ENCODE measurements around the gene FMNL2. TPM values are rescaled to one million over a fixed set of nuclear protein-coding genes. Genes with fewer than 3 reads are reported as not detected.

Gene FMNL2
- polyA plus RNA-seq, 1 donor from 2014 or later = 86.5 TPM

DNA sequence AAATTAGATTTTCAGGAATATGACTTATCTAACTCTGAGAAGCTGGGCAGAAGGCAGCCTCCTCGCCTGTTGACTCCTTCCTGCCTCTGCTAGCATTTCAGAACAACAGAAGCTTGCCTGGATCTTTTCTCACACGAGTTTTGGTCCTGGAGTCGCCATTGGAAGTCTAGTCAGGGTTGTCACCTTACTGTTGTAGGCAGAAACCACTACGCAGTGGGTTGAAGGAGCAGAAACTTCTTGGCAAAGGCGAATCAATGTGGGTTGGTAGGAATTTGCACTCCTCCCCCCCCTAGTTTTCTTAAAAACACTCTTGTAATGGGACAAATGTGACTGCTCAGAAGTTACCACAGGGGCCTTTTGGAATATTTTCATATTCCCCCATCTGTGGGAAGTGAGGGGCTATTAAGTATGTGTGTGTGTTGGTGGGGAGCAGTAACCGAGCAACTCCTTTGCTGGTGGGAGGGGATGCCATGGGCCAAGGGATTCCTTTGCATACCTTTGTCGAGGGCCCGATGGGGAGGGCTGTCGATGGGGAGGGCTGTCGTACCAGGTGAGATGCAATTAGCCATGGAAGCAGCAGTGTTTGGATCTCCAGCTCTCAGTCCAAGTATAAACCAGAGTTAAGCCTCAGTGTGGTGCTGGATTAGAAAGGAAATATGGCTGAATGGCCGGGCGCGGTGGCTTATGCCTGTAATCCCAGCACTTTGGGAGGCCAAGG is 117.4 kb downstream of the FMNL2 start:
- peaks cover 18% of the 10 kb centered on the region for H3K79me2 ChIP-seq (replicated peaks; ENCODE audit: insufficient read depth, low read length)
- TF ChIP-seq EZH2 (IDR thresholded peaks at IDR 0.05; ENCODE audit: borderline replicate concordance, insufficient read depth, low read length, poor library complexity, severe bottlenecking) = no peak
- TF ChIP-seq, protein P1, sequence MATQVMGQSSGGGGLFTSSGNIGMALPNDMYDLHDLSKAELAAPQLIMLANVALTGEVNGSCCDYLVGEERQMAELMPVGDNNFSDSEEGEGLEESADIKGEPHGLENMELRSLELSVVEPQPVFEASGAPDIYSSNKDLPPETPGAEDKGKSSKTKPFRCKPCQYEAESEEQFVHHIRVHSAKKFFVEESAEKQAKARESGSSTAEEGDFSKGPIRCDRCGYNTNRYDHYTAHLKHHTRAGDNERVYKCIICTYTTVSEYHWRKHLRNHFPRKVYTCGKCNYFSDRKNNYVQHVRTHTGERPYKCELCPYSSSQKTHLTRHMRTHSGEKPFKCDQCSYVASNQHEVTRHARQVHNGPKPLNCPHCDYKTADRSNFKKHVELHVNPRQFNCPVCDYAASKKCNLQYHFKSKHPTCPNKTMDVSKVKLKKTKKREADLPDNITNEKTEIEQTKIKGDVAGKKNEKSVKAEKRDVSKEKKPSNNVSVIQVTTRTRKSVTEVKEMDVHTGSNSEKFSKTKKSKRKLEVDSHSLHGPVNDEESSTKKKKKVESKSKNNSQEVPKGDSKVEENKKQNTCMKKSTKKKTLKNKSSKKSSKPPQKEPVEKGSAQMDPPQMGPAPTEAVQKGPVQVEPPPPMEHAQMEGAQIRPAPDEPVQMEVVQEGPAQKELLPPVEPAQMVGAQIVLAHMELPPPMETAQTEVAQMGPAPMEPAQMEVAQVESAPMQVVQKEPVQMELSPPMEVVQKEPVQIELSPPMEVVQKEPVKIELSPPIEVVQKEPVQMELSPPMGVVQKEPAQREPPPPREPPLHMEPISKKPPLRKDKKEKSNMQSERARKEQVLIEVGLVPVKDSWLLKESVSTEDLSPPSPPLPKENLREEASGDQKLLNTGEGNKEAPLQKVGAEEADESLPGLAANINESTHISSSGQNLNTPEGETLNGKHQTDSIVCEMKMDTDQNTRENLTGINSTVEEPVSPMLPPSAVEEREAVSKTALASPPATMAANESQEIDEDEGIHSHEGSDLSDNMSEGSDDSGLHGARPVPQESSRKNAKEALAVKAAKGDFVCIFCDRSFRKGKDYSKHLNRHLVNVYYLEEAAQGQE (IDR thresholded peaks at IDR 0.05; ENCODE audit: borderline replicate concordance) = no peak
- TF ChIP-seq, protein P2, sequence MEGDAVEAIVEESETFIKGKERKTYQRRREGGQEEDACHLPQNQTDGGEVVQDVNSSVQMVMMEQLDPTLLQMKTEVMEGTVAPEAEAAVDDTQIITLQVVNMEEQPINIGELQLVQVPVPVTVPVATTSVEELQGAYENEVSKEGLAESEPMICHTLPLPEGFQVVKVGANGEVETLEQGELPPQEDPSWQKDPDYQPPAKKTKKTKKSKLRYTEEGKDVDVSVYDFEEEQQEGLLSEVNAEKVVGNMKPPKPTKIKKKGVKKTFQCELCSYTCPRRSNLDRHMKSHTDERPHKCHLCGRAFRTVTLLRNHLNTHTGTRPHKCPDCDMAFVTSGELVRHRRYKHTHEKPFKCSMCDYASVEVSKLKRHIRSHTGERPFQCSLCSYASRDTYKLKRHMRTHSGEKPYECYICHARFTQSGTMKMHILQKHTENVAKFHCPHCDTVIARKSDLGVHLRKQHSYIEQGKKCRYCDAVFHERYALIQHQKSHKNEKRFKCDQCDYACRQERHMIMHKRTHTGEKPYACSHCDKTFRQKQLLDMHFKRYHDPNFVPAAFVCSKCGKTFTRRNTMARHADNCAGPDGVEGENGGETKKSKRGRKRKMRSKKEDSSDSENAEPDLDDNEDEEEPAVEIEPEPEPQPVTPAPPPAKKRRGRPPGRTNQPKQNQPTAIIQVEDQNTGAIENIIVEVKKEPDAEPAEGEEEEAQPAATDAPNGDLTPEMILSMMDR (IDR thresholded peaks at IDR 0.05; ENCODE audit: poor library complexity, severe bottlenecking) = no peak
- TF ChIP-seq MXI1 (conservative IDR thresholded peaks at IDR 0.05; ENCODE audit: poor library complexity, severe bottlenecking) = no peak
- TF ChIP-seq SMC3 (conservative IDR thresholded peaks at IDR 0.05; ENCODE audit: poor library complexity) = no peak
- TF ChIP-seq RAD21 (conservative IDR thresholded peaks at IDR 0.05) = no peak
- no peak for TF ChIP-seq EP300 (conservative IDR thresholded peaks at IDR 0.05; ENCODE audit: poor library complexity, severe bottlenecking)
- no peak for TF ChIP-seq POLR2AphosphoS5 (IDR thresholded peaks at IDR 0.05)
- TF ChIP-seq TAF1 (IDR thresholded peaks at IDR 0.05; ENCODE audit: low read depth) = no peak
- H3F3A ChIP-seq (ENCODE audit: insufficient read depth, low read length, poor library complexity, severe bottlenecking) = no peaks in the 10 kb centered on the region
- H3K4me3 ChIP-seq (ENCODE audit: low read length) = no peak overlapping the region
- H3K9me2 ChIP-seq (ENCODE audit: insufficient read depth, low read length) = no peaks in the 10 kb centered on the region
- no peaks in the 10 kb centered on the region for H3K9me3 ChIP-seq (ENCODE audit: low read length)
- no peaks in the 10 kb centered on the region for H4K20me1 ChIP-seq (ENCODE audit: insufficient read depth)
- no peak overlapping the region for H3K27ac ChIP-seq (ENCODE audit: low read length)
- no peaks in the 10 kb centered on the region for H3K27me3 ChIP-seq (ENCODE audit: insufficient read depth, low read depth, low read length)
- no peak overlapping the region for H3K9ac ChIP-seq (ENCODE audit: low read length)
- no peaks in the 10 kb centered on the region for H3K36me3 ChIP-seq (ENCODE audit: insufficient read depth, low read length)
- H2AFZ ChIP-seq (ENCODE audit: low read depth, low read length) = no peak overlapping the region
- no peak overlapping the region for H3K4me2 ChIP-seq (ENCODE audit: low read length)

DNA sequence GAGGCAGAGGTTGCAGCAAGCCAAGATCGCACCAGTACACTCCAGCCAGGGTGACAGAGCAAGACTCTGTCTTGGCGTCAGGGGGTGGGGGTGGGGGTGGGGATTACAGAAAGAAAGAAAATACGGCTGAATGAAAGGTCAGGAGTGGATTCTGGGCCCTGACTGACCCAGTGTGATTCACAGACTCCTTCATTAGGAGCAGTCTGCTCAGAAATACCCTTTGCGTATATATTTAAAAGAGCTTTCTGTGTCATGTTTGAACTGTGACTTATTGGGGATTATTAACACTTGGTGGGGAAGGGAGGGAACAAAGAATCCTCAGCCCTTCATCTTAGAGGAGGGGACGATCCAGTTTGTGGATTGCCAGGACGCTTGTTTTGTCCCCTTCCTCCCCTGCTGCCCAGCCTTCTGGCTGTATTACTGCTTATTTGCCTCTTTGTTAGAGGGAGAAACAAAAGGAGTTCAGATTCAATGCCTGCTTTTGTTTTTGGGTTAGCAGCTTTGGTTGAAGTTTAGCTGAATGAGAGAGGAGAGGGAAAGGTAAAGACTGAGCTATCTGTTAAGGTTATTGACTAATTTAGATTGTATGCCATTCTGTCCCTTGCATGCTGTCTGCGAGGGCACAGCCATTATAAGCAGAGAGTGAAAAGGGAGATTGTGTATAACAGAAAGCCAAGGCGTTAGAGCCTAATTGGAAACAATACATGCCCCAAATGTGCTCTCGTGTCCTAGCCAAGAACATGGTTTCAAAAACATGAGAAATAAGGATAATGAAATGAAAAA is 118.3 kb downstream of the FMNL2 start:
- Histone ChIP-seq H3K36me3 (ENCODE audit: insufficient read depth, low read length) (no peaks in the 10 kb centered on the region), H3K4me3 (ENCODE audit: low read length) (peak overlapping the region; percentile 19), H3K4me2 (ENCODE audit: low read length) (peak overlapping the region; percentile 26), H3K27ac (ENCODE audit: low read length) (peak overlapping the region; percentile 28), H3K9ac (ENCODE audit: low read length) (peak overlapping the region; percentile 26), H3K27me3 (ENCODE audit: insufficient read depth, low read depth, low read length) (no peaks in the 10 kb centered on the region), H4K20me1 (ENCODE audit: insufficient read depth) (no peaks in the 10 kb centered on the region), H3K9me3 (ENCODE audit: low read length) (no peaks in the 10 kb centered on the region), H3K79me2 (replicated peaks; ENCODE audit: insufficient read depth, low read length) (peaks cover 12% of the 10 kb centered on the region), H2AFZ (ENCODE audit: low read depth, low read length) (no peak overlapping the region), H3K9me2 (ENCODE audit: insufficient read depth, low read length) (no peaks in the 10 kb centered on the region), H3F3A (ENCODE audit: insufficient read depth, low read length, poor library complexity, severe bottlenecking) (no peaks in the 10 kb centered on the region)
- TF ChIP-seq EZH2 (IDR thresholded peaks at IDR 0.05; ENCODE audit: borderline replicate concordance, insufficient read depth, low read length, poor library complexity, severe bottlenecking) (no peak), EP300 (conservative IDR thresholded peaks at IDR 0.05; ENCODE audit: poor library complexity, severe bottlenecking) (no peak), POLR2AphosphoS5 (IDR thresholded peaks at IDR 0.05) (no peak), RAD21 (conservative IDR thresholded peaks at IDR 0.05) (no peak), TAF1 (IDR thresholded peaks at IDR 0.05; ENCODE audit: low read depth) (no peak), SMC3 (conservative IDR thresholded peaks at IDR 0.05; ENCODE audit: poor library complexity) (no peak), MXI1 (conservative IDR thresholded peaks at IDR 0.05; ENCODE audit: poor library complexity, severe bottlenecking) (no peak)
- TF ChIP-seq, protein P2 (IDR thresholded peaks at IDR 0.05; ENCODE audit: poor library complexity, severe bottlenecking) = no peak
- TF ChIP-seq, protein P1 (IDR thresholded peaks at IDR 0.05; ENCODE audit: borderline replicate concordance) = no peak
